G401.6 (cell line): ENCODE results near the gene PID1.

Experiments used
- FAIRE-seq: peaks from 2 replicates; lab custom pipeline; 2012; peaks lifted over from hg19 to GRCh38; lab: Jason Lieb, UNC

PID1 gene

GRCh38 chr2:229009816-229010215 lies 261.3 kb downstream of the PID1 start:
- FAIRE-seq, result no peak

GRCh38 chr2:229003256-229003655 lies 267.8 kb downstream of the PID1 start:
- FAIRE-seq, result no peak

GRCh38 chr2:229001196-229001595 lies 269.9 kb downstream of the PID1 start:
- no peak for FAIRE-seq

GRCh38 chr2:228999326-228999725 lies 271.8 kb downstream of the PID1 start:
- no peak for FAIRE-seq

GRCh38 chr2:228988786-228989185 lies 282.3 kb downstream of the PID1 start:
- FAIRE-seq, result no peak

- FAIRE-seq, result no peak
Measured at GRCh38 chr2:228987441-228988155, 283.5 kb downstream of the PID1 start.

- no peak for FAIRE-seq
Measured at GRCh38 chr2:228986961-228987360, 284.1 kb downstream of the PID1 start.

- FAIRE-seq, result no peak
Measured at GRCh38 chr2:228983700-228984099, 287.4 kb downstream of the PID1 start.

GRCh38 chr2:228974169-228974568 lies 296.9 kb downstream of the PID1 start:
- FAIRE-seq, result no peak
